H9 (cell line): ENCODE results near the gene ROBO3. TPM values are rescaled to one million over a fixed set of nuclear protein-coding genes. Genes with fewer than 3 reads are reported as not detected.

Source experiments
- DNase-seq: peaks from one replicate; pipeline ENCODE4 v3.0.0-alpha.2; 2017
- H2AFZ ChIP-seq: one replicate; pipeline ENCODE4 v1.6.1; 2013; ENCODE audit warnings: mild to moderate bottlenecking, low read length, control low read depth, moderate library complexity
- H2AK5ac ChIP-seq: 2 replicates; pipeline ENCODE4 v1.6.1; 2013; ENCODE audit warnings: low read length, control low read depth, mixed read lengths; ENCODE audit not compliant: insufficient read length
- H2BK120ac ChIP-seq: one replicate; pipeline ENCODE4 v1.6.1; 2013; ENCODE audit warnings: low read depth, mild to moderate bottlenecking, low read length, control low read depth, inconsistent platforms; ENCODE audit not compliant: poor library complexity, severe bottlenecking
- H2BK12ac ChIP-seq: 2 replicates; pipeline ENCODE4 v1.6.1; 2013; ENCODE audit warnings: low read length, control low read depth, mixed read lengths, low read depth; ENCODE audit not compliant: insufficient read length
- H2BK15ac ChIP-seq: 2 replicates; pipeline ENCODE4 v1.6.1; 2013; ENCODE audit warnings: low read depth, low read length, control low read depth
- H2BK20ac ChIP-seq: one replicate; pipeline ENCODE4 v1.6.1; 2013; ENCODE audit warnings: low read depth, mild to moderate bottlenecking, low read length, control low read depth, inconsistent platforms; ENCODE audit not compliant: poor library complexity, severe bottlenecking
- H2BK5ac ChIP-seq: 2 replicates; pipeline ENCODE4 v1.6.1; 2013; ENCODE audit warnings: low read length, control low read depth, mixed read lengths; ENCODE audit not compliant: insufficient read length
- H3K14ac ChIP-seq: 2 replicates; pipeline ENCODE4 v1.6.1; 2013; ENCODE audit warnings: low read length, control low read depth; ENCODE audit not compliant: insufficient read depth
- H3K18ac ChIP-seq: 2 replicates; pipeline ENCODE4 v1.6.1; 2013; ENCODE audit warnings: low read depth, mild to moderate bottlenecking, mixed read lengths, low read length, control low read depth; ENCODE audit not compliant: insufficient read length
- H3K23ac ChIP-seq: 2 replicates; pipeline ENCODE4 v1.6.1; 2013; ENCODE audit warnings: low read length, control low read depth, mixed read lengths, low read depth; ENCODE audit not compliant: insufficient read length
- H3K23me2 ChIP-seq: 2 replicates; pipeline ENCODE4 v1.6.1; 2013; ENCODE audit warnings: low read depth, mild to moderate bottlenecking, mixed read lengths, low read length, control low read depth; ENCODE audit not compliant: insufficient read length, poor library complexity, severe bottlenecking
- H3K27ac ChIP-seq: 2 replicates; pipeline ENCODE4 v1.5.1; 2013; ENCODE audit warnings: low read length, control low read depth, mixed read lengths, low read depth; ENCODE audit not compliant: insufficient read length
- H3K27me3 ChIP-seq: 2 replicates; pipeline ENCODE4 v1.6.1; 2013; ENCODE audit warnings: low read length, control low read depth, inconsistent platforms; ENCODE audit not compliant: insufficient read depth
- H3K4ac ChIP-seq: 2 replicates; pipeline ENCODE4 v1.6.1; 2013; ENCODE audit warnings: low read depth, mild to moderate bottlenecking, control low read depth, inconsistent platforms, low read length, moderate library complexity
- H3K4me1 ChIP-seq: 2 replicates; pipeline ENCODE4 v1.6.1; 2013; ENCODE audit warnings: low read length, control low read depth, inconsistent platforms; ENCODE audit not compliant: insufficient read depth
- H3K4me2 ChIP-seq: 2 replicates; pipeline ENCODE4 v1.6.1; 2013; ENCODE audit warnings: low read length, control low read depth, mixed read lengths; ENCODE audit not compliant: insufficient read length, insufficient read depth
- H3K56ac ChIP-seq: 2 replicates; pipeline ENCODE4 v1.6.1; 2013; ENCODE audit warnings: low read depth, mild to moderate bottlenecking, mixed read lengths, low read length, control low read depth; ENCODE audit not compliant: insufficient read length
- H3K79me1 ChIP-seq: 2 replicates; pipeline ENCODE4 v1.6.1; 2013; ENCODE audit warnings: low read depth, mild to moderate bottlenecking, moderate library complexity, low read length, control low read depth, inconsistent platforms; ENCODE audit not compliant: insufficient read depth, poor library complexity, severe bottlenecking
- H3K79me2 ChIP-seq: 2 replicates; pipeline ENCODE4 v1.6.1; 2013; ENCODE audit warnings: low read length, control low read depth, inconsistent platforms; ENCODE audit not compliant: insufficient read depth
- H3K9ac ChIP-seq: 2 replicates; pipeline ENCODE4 v1.6.1; 2013; ENCODE audit warnings: low read length, control low read depth, mixed read lengths; ENCODE audit not compliant: insufficient read length; ENCODE audit errors: extremely low read depth
- H3K9me3 ChIP-seq: one replicate; pipeline ENCODE4 v1.6.1; 2013; ENCODE audit warnings: low read depth, low read length, inconsistent platforms; ENCODE audit not compliant: control insufficient read depth
- H3T11ph ChIP-seq: one replicate; pipeline ENCODE4 v1.6.1; 2013; ENCODE audit warnings: mild to moderate bottlenecking, low read length, control low read depth, inconsistent platforms
- H4K20me1 ChIP-seq: one replicate; pipeline ENCODE4 v1.6.1; 2013; ENCODE audit not compliant: control insufficient read depth, insufficient read length, insufficient read depth
- H4K5ac ChIP-seq: 2 replicates; pipeline ENCODE4 v1.6.1; 2013; ENCODE audit warnings: low read depth, mild to moderate bottlenecking, mixed read lengths, low read length, control low read depth; ENCODE audit not compliant: insufficient read length
- H4K8ac ChIP-seq: replicated peaks from 2 replicates; pipeline ENCODE4 v1.6.1; 2013; ENCODE audit warnings: low read length, control low read depth, mixed read lengths, low read depth; ENCODE audit not compliant: insufficient read length
- H4K91ac ChIP-seq: 2 replicates; pipeline ENCODE4 v1.6.1; 2013; ENCODE audit warnings: low read depth, mild to moderate bottlenecking, moderate library complexity, mixed read lengths, low read length, control low read depth; ENCODE audit not compliant: insufficient read length
- H3K27ac Mint-ChIP-seq, 3 experiments: 2 replicates in 2 of 3; 3 replicates in 1 of 3; pipeline ENCODE4 v1.8.0; 2020 to 2021; ENCODE audit warnings: mixed read lengths in 3 of 3, mild to moderate bottlenecking in 1 of 3, moderate library complexity in 1 of 3
- H3K27me3 Mint-ChIP-seq: 2 replicates; pipeline ENCODE4 v1.8.0; 2021; ENCODE audit warnings: low read depth, mild to moderate bottlenecking, moderate library complexity, mixed read lengths
- H3K36me3 Mint-ChIP-seq, 3 experiments: 2 replicates in 2 of 3; 3 replicates in 1 of 3; pipeline ENCODE4 v1.8.0; 2020 to 2021; ENCODE audit warnings: low read depth in 3 of 3, mixed read lengths in 3 of 3; ENCODE audit not compliant: insufficient read depth in 1 of 3
- H3K4me1 Mint-ChIP-seq, 2 experiments: 2 replicates each; pipeline ENCODE4 v1.8.0; 2020; ENCODE audit warnings: mixed read lengths in 2 of 2
- H3K4me3 Mint-ChIP-seq, 2 experiments: 2 replicates in 1 of 2; 3 replicates in 1 of 2; pipeline ENCODE4 v1.8.0; 2020 to 2021; ENCODE audit warnings: mild to moderate bottlenecking in 2 of 2, mixed read lengths in 2 of 2, moderate library complexity in 1 of 2
- H3K9me3 Mint-ChIP-seq, 2 experiments: 2 replicates in 1 of 2; 3 replicates in 1 of 2; pipeline ENCODE4 v1.8.0; 2020; ENCODE audit warnings: mild to moderate bottlenecking in 2 of 2, mixed read lengths in 2 of 2, moderate library complexity in 1 of 2
- WGBS: extraction: QIAGEN DNeasy Blood & Tissue Kit; methylation state at CpG from one replicate; pipeline ENCODE4 v1.1.7; 2013; ENCODE audit warnings: missing lambda C conversion rate, low lambda C conversion rate, mixed read lengths; ENCODE audit not compliant: insufficient read length; ENCODE audit errors: extremely low coverage; 5-methylcytosine and 5-hydroxymethylcytosine counted together
- total RNA-seq: library from RNA; stranded (reverse); gene quantifications from 2 replicates; pipeline ENCODE4 v1.2.1, GENCODE V29; 2021
- TF ChIP-seq, protein P1 (sequence below): fragments of 200-600 bp; sonication (generic); conservative IDR thresholded peaks from 3 replicates; pipeline ENCODE4 v1.8.0; 2021; ENCODE audit warnings: antibody characterized with exemption, mild to moderate bottlenecking

The ROBO3 gene
- total RNA-seq, 1 experiment from 2014 or later: 12.6 TPM

DNA sequence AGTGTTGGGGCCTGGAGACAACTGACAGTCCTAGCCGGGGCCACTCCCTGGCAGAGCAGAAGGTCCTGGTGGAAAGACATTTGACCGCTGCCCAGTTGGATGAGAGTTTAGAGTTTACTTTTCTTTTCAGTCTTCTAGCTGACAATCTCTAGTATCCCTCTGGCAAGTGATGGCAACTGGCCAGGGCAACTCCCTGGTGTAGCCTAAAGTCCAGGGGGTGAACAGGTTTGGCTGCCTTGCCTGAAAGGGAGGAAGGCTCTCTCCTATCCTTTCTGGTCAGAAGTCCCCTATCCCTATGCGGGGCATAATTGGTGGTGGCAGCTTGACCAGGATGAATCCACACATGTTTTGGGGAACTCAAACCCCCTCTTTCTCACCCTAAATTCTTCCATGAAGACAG lies 48.2 kb upstream of the ROBO3 start:
- Histone ChIP-seq H3K27me3 (no peaks in the 10 kb centered on the region), H2AK5ac (no peak overlapping the region), H2BK15ac (no peak overlapping the region), H4K8ac (no peak overlapping the region), H3K79me1 (no peaks in the 10 kb centered on the region), H2AFZ (no peak overlapping the region), H3K9me3 (no peaks in the 10 kb centered on the region), H4K5ac (no peak overlapping the region), H3K56ac (no peak overlapping the region), H3K4me2 (no peak overlapping the region), H3K23ac (no peak overlapping the region), H3K4me1 (no peaks in the 10 kb centered on the region), H4K91ac (no peak overlapping the region), H3K4ac (no peak overlapping the region), H3K9ac (no peak overlapping the region), H3K14ac (no peak overlapping the region), H2BK12ac (no peak overlapping the region), H3K18ac (no peak overlapping the region), H4K20me1 (no peaks in the 10 kb centered on the region), H2BK5ac (no peak overlapping the region), H3K79me2 (no peaks in the 10 kb centered on the region), H3K23me2 (no peaks in the 10 kb centered on the region), H3T11ph (no peak overlapping the region), H2BK120ac (no peak overlapping the region), H3K27ac (no peak overlapping the region), H2BK20ac (no peak overlapping the region)
- H3K36me3 Mint-ChIP-seq: no peaks in the 10 kb centered on the region
- no peak overlapping the region for H3K4me3 Mint-ChIP-seq
- H3K4me1 Mint-ChIP-seq: peaks cover 4 to 6% of the 10 kb centered on the region in 2 experiments; a peak in 1 of 4 replicates
- H3K27ac Mint-ChIP-seq: no peak overlapping the region
- peaks cover 33% of the 10 kb centered on the region for H3K27me3 Mint-ChIP-seq
- no peaks in the 10 kb centered on the region for H3K9me3 Mint-ChIP-seq
- TF ChIP-seq, protein P1, sequence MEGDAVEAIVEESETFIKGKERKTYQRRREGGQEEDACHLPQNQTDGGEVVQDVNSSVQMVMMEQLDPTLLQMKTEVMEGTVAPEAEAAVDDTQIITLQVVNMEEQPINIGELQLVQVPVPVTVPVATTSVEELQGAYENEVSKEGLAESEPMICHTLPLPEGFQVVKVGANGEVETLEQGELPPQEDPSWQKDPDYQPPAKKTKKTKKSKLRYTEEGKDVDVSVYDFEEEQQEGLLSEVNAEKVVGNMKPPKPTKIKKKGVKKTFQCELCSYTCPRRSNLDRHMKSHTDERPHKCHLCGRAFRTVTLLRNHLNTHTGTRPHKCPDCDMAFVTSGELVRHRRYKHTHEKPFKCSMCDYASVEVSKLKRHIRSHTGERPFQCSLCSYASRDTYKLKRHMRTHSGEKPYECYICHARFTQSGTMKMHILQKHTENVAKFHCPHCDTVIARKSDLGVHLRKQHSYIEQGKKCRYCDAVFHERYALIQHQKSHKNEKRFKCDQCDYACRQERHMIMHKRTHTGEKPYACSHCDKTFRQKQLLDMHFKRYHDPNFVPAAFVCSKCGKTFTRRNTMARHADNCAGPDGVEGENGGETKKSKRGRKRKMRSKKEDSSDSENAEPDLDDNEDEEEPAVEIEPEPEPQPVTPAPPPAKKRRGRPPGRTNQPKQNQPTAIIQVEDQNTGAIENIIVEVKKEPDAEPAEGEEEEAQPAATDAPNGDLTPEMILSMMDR: no peak
- WGBS: no CpG with 5 or more reads among the region's 3 CpGs
- DNase-seq: no peak
